GM19372 (cell line): ENCODE measurements around the gene SAMD15.
A peak's percentile ranks its signal among the peaks of the same experiment; 100 is the strongest.
"Not testable (repeated sequence)": the region's sequence is repeated elsewhere in the genome, so short reads cannot be mapped to it uniquely, and the experiment has no call there.

ENCODE experiments used
- ATAC-seq: cut with Tn5 transposase; IDR thresholded peaks from one replicate; pipeline ENCODE4 v1.9.1; 2021; ENCODE audit warnings: mild to moderate bottlenecking, low read depth, moderate library complexity; ENCODE audit not compliant: unreplicated experiment

Gene SAMD15

GRCh38 chr14:77375164-77375950 lies 1.8 kb upstream of the SAMD15 start:
- no peak for ATAC-seq

DNA sequence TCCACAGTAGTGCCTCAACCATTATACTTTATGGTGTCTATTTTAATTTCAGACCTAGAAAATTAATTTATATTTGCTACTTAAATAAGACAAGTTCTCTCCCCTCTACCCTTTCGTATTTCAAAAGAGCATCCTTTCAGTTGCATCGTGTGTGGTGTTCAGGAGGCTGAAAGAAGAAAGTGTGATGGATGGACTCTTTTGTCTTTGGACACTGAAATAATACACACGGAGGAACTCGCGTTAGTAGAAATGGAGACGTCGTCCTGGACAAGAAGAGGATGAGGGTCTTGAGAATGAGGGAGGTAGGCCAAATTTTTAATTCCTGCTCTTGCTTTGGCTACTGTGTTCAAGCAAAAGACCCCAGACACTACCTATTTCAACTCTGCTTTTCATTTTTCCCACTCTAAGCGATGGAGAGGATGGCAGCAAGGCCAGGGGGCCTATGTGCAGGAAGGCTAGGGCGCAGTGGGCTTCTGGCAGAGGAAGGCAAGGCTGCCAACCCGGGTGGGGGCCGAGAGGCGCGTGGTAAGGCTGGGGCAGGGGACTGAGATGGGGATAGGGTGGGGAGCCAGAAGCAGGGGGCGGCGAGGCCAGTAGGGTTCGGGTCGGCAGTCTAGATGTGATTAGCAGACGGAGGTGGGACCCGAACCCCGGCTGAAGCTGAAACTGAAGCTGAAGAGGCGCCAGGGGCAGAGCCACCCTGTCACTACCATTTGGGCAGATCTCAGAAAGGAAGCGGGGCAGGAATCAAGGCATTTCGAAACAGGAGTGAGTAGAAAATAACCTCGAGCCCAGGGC lies 1.0 kb upstream of the SAMD15 start:
- ATAC-seq = peak; percentile 5

- no peak for ATAC-seq
These were observed 294 bp downstream of the SAMD15 start for GRCh38 chr14:77377502-77377844.

DNA sequence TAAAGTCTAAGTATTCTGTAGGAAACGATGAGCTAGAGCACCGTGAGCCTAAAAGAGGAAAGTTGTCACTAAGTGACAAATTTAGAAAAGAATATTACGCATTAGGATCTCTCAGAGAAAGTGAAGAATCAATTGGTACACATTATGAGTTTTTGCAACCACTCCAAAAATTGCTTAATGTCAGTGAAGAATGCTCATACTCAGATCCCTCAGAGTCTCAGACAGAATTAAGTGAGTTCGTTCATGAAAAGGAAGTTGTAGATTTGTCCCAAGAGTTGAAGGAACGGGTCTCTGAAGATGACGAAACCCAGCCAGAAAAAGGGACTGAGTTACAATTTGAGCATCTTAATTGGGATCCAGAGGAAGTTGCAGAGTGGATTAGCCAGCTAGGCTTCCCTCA lies 1.5 kb downstream of the SAMD15 start:
- ATAC-seq = no peak

DNA sequence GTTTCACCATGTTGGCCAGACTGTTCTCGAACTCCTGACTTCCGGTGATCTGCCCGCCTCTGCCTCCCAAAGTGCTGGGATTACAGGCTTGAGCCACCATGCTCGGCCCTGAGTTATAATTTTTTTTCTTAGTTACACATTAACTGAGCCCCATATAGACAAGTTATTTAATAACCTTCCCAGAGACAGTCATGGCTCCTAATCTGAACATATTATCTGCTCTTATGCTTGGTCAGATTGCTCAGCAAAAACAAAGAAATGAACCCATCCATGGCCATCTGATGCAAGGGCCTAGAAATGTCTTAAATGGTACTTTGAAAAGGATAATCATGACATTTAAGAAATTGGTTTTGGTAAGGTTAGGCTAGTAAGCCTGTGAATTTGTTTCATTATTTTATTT lies 13.0 kb downstream of the SAMD15 start:
- ATAC-seq = no peak

DNA sequence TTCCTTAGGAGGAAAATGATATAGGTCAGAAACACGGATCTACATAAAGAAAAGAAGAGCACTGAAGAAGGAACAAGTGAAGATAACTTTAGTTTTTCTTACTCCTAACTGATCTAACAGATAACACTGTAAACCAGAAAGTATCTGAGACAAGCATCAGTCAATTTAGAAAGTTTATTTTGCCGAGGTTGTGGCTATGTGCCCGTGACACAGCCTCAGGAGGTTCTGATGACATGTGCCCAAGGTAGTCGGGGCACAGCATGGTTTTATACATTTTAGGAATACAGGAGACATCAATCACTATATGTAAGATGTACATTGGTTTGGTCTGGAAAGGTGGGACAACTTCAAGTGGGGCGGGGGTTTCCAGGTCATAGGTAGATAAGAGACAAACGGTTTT lies 23.0 kb downstream of the SAMD15 start:
- no peak for ATAC-seq

DNA sequence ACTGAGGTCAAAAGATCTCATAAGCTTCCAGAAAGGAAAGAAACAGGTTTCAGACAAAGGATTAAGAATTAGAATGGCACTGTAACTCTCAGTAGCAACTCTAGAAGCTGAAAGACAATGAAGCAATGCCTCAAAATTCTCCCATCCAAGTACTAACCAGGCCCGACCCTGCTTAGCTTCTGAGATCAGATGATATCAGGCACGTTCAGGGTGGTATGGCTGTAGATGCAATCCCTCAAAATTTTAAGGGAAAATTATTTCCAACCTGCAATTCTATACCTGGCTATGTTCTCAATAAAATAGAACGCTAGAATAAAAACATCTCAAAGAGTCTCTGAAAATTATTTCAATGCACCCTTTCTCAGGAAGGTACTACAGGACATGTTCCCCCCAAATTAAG lies 26.6 kb downstream of the SAMD15 start:
- ATAC-seq = no peak

- ATAC-seq = no peak
These were observed 28.9 kb downstream of the SAMD15 start for GRCh38 chr14:77406086-77406485.

GRCh38 chr14:77406718-77407117 lies 29.5 kb downstream of the SAMD15 start:
- no peak for ATAC-seq

GRCh38 chr14:77407158-77407557 lies 30.0 kb downstream of the SAMD15 start:
- ATAC-seq = no peak

GRCh38 chr14:77409131-77409533 lies 32.0 kb downstream of the SAMD15 start:
- no peak for ATAC-seq

DNA sequence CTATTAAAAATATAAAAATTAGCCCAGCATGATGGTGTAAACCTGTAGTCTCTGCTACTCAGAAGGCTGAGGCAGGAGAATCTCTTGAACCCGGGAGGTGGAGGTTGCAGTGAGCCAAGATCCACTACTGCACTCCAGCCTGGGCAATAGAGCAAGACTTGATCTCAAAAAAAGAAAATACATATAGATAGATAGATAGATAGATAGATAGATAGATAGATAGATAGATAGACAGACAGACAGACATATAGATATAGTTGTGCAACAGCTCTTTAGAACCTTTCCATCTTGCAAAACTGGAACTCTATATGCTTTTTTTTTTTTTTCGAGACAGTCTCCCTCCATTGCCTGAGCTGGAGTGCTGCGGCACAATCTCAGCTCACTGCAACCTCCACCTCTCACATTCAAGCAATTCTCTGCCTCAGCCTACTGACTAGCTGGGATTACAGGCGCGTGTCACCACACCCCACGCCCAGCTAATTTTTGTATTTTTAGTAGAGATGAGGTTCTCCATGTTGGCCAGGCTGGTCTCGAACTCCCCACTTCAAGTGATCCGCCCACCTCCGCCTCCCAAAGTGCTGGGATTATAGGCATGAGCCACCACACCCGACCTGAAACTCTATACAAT lies 38.3 kb downstream of the SAMD15 start:
- not testable (repeated sequence) for ATAC-seq

GRCh38 chr14:77416098-77416497 lies 38.9 kb downstream of the SAMD15 start:
- not testable (repeated sequence) for ATAC-seq

DNA sequence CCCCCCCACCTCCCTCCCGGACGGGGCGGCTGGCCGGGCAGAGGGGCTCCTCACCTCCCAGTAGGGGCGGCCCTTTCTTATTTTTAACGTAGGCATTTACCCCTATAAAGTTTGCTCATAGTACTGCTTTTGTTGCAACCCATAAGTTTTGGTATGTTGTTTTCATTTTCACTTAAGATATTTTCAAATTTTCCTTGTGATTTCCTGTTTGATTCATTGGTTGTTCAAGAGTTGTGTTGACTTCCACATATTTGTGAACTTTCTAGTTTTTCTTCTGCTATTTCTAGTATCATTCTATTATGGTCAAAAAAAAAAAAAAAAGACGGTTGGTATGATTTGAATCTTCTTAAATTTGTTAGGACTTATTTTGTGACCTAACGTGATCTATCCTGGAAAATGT lies 39.7 kb downstream of the SAMD15 start:
- no peak for ATAC-seq

DNA sequence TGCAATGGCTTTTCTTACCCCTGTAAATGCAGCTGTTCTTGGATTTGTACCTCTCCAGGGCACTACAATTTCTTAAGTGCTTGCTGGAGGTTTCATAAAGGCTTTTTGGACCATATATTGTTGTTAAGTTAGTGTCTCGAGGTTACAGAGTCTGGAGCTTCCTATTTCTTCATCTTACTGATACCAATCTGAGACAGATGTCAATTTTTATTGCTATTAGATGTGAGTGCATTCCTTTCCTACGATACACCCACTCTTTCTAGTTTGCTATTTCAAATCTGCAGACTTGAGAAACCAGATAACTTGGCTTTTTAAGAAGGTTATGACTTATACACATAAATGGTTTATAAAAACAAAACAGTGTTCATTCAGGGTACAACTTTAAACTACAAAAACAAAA lies 44.0 kb downstream of the SAMD15 start:
- no peak for ATAC-seq

DNA sequence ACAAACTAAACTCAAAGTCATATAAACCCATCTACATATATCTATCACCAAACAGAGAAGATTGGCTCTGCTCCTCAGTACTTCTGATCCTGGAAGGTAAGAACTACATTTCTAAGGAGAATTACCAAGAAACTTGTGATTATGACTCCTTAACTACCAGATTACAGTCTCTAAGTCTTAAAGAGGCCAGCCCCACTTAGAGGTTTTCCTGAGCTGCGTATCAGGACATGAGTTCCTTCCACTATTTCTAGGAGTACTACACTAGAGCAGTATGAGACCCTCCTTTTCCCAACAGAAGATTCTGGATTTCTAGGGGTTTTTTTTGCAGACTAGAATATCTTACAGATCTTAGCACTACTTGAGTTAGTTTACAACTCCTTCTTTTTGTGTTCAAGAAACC lies 46.2 kb downstream of the SAMD15 start, which contains the start of gene NOXRED1:
Gene NOXRED1 (minus strand): TSS at position 101 of the 400 bp plus-strand sequence. CDS start 634 bp downstream, outside the sequence.
- no peak for ATAC-seq

- ATAC-seq = no peak
These were observed 47.7 kb downstream of the SAMD15 start for GRCh38 chr14:77424862-77425261.

GRCh38 chr14:77426396-77426795 lies 49.2 kb downstream of the SAMD15 start:
- no peak for ATAC-seq

DNA sequence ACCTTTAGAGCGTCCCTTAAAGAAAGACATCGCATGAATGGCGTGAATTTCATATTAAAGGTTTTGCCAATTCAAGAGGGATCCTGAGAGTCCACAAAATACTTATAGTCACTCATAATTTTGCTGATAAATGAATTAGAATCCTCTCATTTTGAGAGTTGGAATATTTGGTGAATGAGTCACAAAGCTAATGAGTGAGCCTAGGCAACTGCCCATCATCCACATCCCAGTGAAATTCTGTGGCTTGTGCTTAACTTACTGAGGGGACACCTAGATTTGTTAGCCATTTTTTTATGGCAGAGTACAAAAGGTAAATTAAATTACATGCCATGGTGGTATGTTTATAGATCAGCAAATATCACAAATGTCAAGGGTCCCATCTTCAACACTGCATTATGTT lies 58.9 kb downstream of the SAMD15 start:
- ATAC-seq = no peak

- ATAC-seq = no peak
These were observed 61.4 kb downstream of the SAMD15 start for GRCh38 chr14:77438596-77438995.

DNA sequence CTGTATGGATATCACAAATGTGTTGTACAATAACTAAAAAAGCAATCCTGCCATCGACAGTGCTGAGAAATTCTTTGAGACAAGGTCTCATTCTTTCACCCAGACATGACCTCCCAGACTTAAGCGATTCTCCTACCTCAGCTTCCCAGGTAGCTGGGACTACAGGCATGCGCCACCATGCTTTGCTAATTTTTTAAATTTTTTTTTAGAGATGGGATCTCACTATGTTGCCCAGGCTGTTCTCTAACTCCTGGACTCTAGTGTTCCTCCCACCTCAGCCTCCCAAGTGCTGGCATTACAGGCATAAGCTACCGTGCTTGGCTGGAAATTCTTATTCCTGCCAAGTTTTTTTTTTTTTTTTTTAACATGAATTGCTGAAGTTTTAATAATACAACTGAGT lies 62.7 kb downstream of the SAMD15 start:
- no peak for ATAC-seq
